Naive thymus-derived CD4-positive, alpha-beta T cell (primary cell): Measurements from ENCODE around the gene DNMT1. TPM values are rescaled to one million over a fixed set of nuclear protein-coding genes. Genes with fewer than 3 reads are reported as not detected.
"Not testable (repeated sequence)": the region's sequence is repeated elsewhere in the genome, so short reads cannot be mapped to it uniquely, and the experiment has no call there.

Experiments
- ATAC-seq: fragments of 150-1000 bp; cut with Tn5 transposase; 2 replicates; pipeline ENCODE4 v1.10.0; 2021; ENCODE audit warnings: mild to moderate bottlenecking, moderate library complexity
- CTCF ChIA-PET: fragments of 350-600 bp; sonication (Branson Sonifier 250); formaldehyde crosslinking; loops from one replicate; lab custom pipeline; 2021; ENCODE audit warnings: antibody characterized with exemption; lab: Charles Lee
- POLR2A ChIA-PET: fragments of 350-600 bp; sonication (Branson Sonifier 250); formaldehyde crosslinking; loops from one replicate; lab custom pipeline; 2021; ENCODE audit warnings: antibody characterized with exemption, inconsistent platforms; lab: Charles Lee
- DNase-seq, 9 donors: peaks; one replicate each; pipeline versions ENCODE4 v3.0.0 to v3.0.0-alpha.2; 2020 to 2022; ENCODE audit warnings: mixed read lengths in 1 of 9
- H3K27ac ChIP-seq: one replicate; pipeline ENCODE4 v1.7.0; 2013; ENCODE audit warnings: mild to moderate bottlenecking, low read depth, low read length, moderate library complexity
- H3K27me3 ChIP-seq, 2 donors: one replicate each; pipeline ENCODE4 v1.7.0; 2013; ENCODE audit warnings: low read length in 2 of 2, mild to moderate bottlenecking in 2 of 2, moderate library complexity in 2 of 2; ENCODE audit not compliant: control insufficient read depth in 2 of 2, insufficient read depth in 2 of 2
- H3K36me3 ChIP-seq, 3 experiments: 1 replicate in 2 of 3; 2 replicates in 1 of 3; pipeline ENCODE4 v1.7.0; 2013; ENCODE audit warnings: low read length in 3 of 3, mild to moderate bottlenecking in 3 of 3, moderate library complexity in 1 of 3; ENCODE audit not compliant: insufficient read depth in 3 of 3, control insufficient read depth in 2 of 3
- H3K4me1 ChIP-seq, 2 donors: one replicate each; pipeline ENCODE4 v1.7.0; 2013; ENCODE audit warnings: low read length in 2 of 2, mild to moderate bottlenecking in 2 of 2, moderate library complexity in 1 of 2; ENCODE audit not compliant: control insufficient read depth in 2 of 2, insufficient read depth in 2 of 2
- H3K4me3 ChIP-seq: 2 replicates; pipeline ENCODE4 v1.7.0; 2013; ENCODE audit warnings: mild to moderate bottlenecking, low read length
- H3K9me3 ChIP-seq, 3 experiments: 1 replicate in 2 of 3; 2 replicates in 1 of 3; pipeline ENCODE4 v1.7.0; 2013; ENCODE audit warnings: low read length in 3 of 3; ENCODE audit not compliant: control insufficient read depth in 2 of 3
- H3K27ac Mint-ChIP-seq, 9 donors: one replicate each; pipeline ENCODE4 v1.8.0; 2020 to 2022; ENCODE audit warnings: mixed read lengths in 9 of 9, mild to moderate bottlenecking in 8 of 9, moderate library complexity in 5 of 9, inconsistent platforms in 2 of 9
- H3K27me3 Mint-ChIP-seq, 5 donors: one replicate each; pipeline ENCODE4 v1.8.0; 2021 to 2022; ENCODE audit warnings: mixed read lengths in 5 of 5, mild to moderate bottlenecking in 1 of 5
- H3K36me3 Mint-ChIP-seq, 5 donors: one replicate each; pipeline ENCODE4 v1.8.0; 2020 to 2022; ENCODE audit warnings: mixed read lengths in 5 of 5, mild to moderate bottlenecking in 3 of 5, inconsistent platforms in 1 of 5
- H3K4me1 Mint-ChIP-seq, 7 donors: one replicate each; pipeline ENCODE4 v1.8.0; 2020 to 2022; ENCODE audit warnings: mixed read lengths in 7 of 7, mild to moderate bottlenecking in 3 of 7, inconsistent platforms in 1 of 7
- H3K4me3 Mint-ChIP-seq, 10 donors: one replicate each; pipeline ENCODE4 v1.8.0; 2020 to 2022; ENCODE audit warnings: mild to moderate bottlenecking in 10 of 10, mixed read lengths in 10 of 10, moderate library complexity in 6 of 10, inconsistent platforms in 2 of 10
- H3K9me3 Mint-ChIP-seq, 11 donors: one replicate each; pipeline ENCODE4 v1.8.0; 2020 to 2022; ENCODE audit warnings: mixed read lengths in 11 of 11, mild to moderate bottlenecking in 4 of 11, inconsistent platforms in 1 of 11, moderate library complexity in 1 of 11
- intact Hi-C, 2 donors: fragments of 100-400 bp; cut with micrococcal nuclease; formaldehyde crosslinking; loops; one replicate each; pipeline ENCODE4 v1.15.1; 2023
- polyA plus RNA-seq, 2 donors: library from polyadenylated mRNA; unstranded; fragments of 300-500 nt; fragmentation: Illumina TruSeq; gene quantifications; one replicate each; pipeline ENCODE4 v1.2.3, GENCODE V29; 2021
- total RNA-seq, 6 experiments: library from RNA in 5 of 6; stranded (reverse) in 5 of 6; gene quantifications; 1 replicate in 5 of 6; 2 replicates in 1 of 6; pipeline ENCODE4 v1.2.3 and lab custom pipeline; 2021 to 2026

DNMT1 gene
- total RNA-seq = 100 to 1,000 TPM; 175 to 334 (median 194) TPM
- 100 to 1,000 TPM; 113 to 153 TPM for polyA plus RNA-seq
- total RNA-seq (lab: John Stamatoyannopoulos, UW) = 217 reads per million, percentile 94 among the genes with 10 or more reads in this experiment

DNA sequence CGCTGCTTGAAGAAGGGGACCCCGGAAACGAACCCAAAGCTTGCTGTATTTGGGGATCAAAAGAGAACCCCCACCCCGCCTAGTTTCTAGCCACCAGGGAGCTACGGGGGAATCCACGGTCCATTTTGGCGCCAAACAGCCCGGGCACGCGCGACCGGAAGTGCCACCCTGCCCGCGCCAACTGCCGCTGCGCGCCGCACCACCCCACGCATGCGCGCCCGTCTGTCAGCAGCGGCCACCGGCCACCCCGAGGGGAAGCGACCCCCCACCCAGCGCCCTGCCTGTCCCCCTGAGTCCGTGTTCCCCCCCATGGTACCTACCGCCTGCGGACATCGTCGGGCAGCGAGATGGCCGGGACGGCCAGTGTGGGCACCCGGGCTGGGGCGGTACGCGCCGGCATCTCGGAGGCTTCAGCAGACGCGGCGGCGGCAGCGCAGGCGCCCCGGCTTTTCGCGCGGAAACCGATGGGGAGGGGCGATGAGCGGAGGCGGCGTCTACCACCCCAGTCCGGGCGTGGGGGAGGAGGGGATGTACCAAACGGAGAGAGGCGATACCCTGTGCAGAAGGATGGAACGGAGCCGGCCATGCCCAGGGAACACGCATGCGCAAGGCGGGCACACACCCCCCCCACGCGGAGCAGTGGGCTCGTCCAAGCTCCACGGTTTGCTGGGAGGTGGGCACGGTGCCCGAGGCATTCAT lies at the start of gene DNMT1:
TSS of gene DNMT1 (minus strand) at position 454 of the 699 bp plus-strand sequence. CDS start at position 400, 54 bp downstream.
- ChIA-PET CTCF (interaction anchor here (0.6 to 0.9 kb wide), 5 partner anchors 27 to 73 kb away, joined by 3 to 8 read pairs (median 4); no protein-coding TSS in a partner anchor), POLR2A (interaction anchor here (0.7 to 1.6 kb wide), 6 partner anchors 52 to 184 kb away, joined by 3 to 6 read pairs (median 4); partner anchors contain the start of genes ICAM5, PPAN and RAVER1)
- DNase-seq (peak; percentile 87 to 98 (median 93)), ATAC-seq (peak; percentile 99)
- no peaks in the 10 kb centered on the region for H3K9me3 ChIP-seq
- Mint-ChIP-seq H3K36me3 (peaks cover 0 to 12% (median 4%) of the 10 kb centered on the region in 5 donors), H3K4me1 (peaks cover 14 to 48% (median 41%) of the 10 kb centered on the region in 7 donors), H3K9me3 (no peaks in the 10 kb centered on the region), H3K27me3 (no peaks in the 10 kb centered on the region), H3K4me3 (peak within 1 kb of the TSS; percentile 87 to 98 (median 95)), H3K27ac (peak within 1 kb of the TSS; percentile 82 to 96 (median 92))
- no peaks in the 10 kb centered on the region for H3K27me3 ChIP-seq
- H3K4me3 ChIP-seq = peak within 1 kb of the TSS; percentile 88
- peaks cover 7 to 20% of the 10 kb centered on the region in 2 donors for H3K4me1 ChIP-seq
- H3K36me3 ChIP-seq = peaks cover 0 to 15% (median 0%) of the 10 kb centered on the region in 3 experiments
- intact Hi-C loops = loop anchor here (1.0 to 5.0 kb wide), 10 partner anchors 36 to 1363 kb away; partner anchors contain the start of genes S1PR2 (in 2 of the 2), CDC37 (in 1 of the 2), EIF3G (in 1 of the 2) and ELOF1 (in 1 of the 2)
- H3K27ac ChIP-seq = peak within 1 kb of the TSS; percentile 81

DNA sequence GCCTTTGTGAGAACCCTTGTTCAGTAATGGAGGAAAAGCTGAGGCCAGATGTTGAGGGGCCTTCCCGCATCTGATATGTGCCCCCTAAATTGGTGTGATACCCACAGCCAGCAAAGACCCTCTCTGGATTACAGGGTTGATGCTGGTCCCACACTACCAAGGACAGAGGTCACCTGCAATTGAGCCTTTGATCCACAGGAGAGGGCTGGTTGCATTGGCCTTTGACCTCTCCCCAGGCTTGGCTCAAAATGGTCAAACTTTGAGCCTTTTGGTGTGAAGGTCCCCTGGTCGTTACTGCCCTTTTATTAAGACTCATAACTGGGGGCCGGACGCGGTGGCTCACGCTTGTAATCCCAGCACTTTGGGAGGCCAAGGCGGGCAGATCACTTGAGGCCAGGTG lies 48.9 kb upstream of the DNMT1 start:
- DNase-seq (no peak), ATAC-seq (no peak)
- H3K4me1 Mint-ChIP-seq = peaks cover 0 to 5% (median 0%) of the 10 kb centered on the region in 7 donors
- Histone ChIP-seq H3K27me3 (no peaks in the 10 kb centered on the region), H3K27ac (no peak overlapping the region), H3K4me1 (no peaks in the 10 kb centered on the region), H3K36me3 (no peaks in the 10 kb centered on the region), H3K9me3 (no peaks in the 10 kb centered on the region), H3K4me3 (no peak overlapping the region)
- CTCF ChIA-PET = no interaction called here
- no peaks in the 10 kb centered on the region for H3K36me3 Mint-ChIP-seq
- POLR2A ChIA-PET = no interaction called here
- no peaks in the 10 kb centered on the region for H3K9me3 Mint-ChIP-seq
- intact Hi-C loops = no loop called here
- H3K27me3 Mint-ChIP-seq = no peaks in the 10 kb centered on the region
- H3K4me3 Mint-ChIP-seq = no peak overlapping the region
- no peak overlapping the region for H3K27ac Mint-ChIP-seq

DNA sequence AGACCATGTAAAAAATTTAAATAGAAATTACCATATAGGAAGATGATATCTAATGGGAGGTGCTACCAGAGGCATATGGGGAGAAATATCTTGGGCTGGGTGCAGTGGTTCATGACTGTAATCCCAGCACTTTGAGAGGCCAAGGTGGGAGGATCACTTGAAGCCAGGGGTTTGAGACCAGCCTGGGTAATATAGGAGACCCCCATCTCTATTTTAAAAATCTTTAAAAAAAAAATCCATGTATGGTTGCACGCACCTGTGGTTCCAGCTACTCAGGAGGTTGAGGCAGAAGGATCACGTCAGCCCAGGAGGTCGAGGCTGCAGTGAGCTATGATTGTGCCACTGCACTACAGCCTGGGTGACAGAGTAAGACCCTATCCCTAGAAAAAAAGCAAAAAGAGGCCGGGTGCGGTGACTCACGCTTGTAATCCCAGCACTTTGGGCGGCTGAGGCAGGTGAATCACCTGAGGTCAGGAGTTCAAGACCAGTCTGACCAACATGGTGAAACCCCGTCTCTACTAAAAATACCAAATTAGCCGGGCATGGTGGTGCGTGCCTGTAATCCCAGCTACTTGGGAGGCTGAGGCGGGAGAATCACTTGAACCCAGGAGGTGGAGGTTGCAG lies 47.2 kb upstream of the DNMT1 start:
- H3K9me3 ChIP-seq, ATAC-seq, H3K27ac Mint-ChIP-seq, H3K27ac ChIP-seq, H3K27me3 Mint-ChIP-seq, H3K36me3 ChIP-seq, H3K4me1 Mint-ChIP-seq, H3K4me1 ChIP-seq, H3K36me3 Mint-ChIP-seq, H3K4me3 Mint-ChIP-seq, H3K4me3 ChIP-seq, DNase-seq, H3K27me3 ChIP-seq, POLR2A ChIA-PET, intact Hi-C loops, H3K9me3 Mint-ChIP-seq: not testable (repeated sequence)
- CTCF ChIA-PET = interaction anchor here (0.6 kb wide), 1 partner anchor 8 kb away, joined by 4 read pairs; no protein-coding TSS in a partner anchor

DNA sequence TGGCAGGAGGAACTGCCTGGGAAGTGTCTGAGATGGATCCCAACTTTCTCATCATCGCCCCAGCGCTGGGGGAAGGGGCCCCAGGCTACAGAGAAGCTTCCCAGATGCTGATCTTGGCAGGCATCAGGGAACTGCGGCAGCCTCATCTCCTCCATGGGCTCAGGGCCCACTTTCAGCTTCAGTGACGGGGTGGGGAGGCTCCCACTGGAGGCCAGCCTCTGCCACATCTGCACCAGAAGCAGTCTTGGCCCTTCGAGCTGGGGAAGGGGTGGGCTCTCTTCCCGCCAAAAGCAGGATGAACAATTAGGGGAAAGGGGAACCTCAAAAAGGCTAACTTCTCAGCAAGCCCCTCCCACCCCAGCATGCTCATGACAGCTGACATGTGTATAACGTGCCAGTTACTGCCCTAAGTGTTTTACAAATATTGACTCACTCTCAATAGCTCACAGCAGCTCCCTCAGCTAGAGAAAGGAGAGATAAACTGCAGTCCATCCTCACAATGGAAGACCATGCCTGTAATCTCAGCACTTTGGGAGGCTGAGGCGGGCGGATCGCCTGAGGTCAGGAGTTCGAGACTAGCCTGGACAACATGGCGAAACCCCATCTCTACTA lies 43.5 kb upstream of the DNMT1 start:
- ATAC-seq = no peak

DNA sequence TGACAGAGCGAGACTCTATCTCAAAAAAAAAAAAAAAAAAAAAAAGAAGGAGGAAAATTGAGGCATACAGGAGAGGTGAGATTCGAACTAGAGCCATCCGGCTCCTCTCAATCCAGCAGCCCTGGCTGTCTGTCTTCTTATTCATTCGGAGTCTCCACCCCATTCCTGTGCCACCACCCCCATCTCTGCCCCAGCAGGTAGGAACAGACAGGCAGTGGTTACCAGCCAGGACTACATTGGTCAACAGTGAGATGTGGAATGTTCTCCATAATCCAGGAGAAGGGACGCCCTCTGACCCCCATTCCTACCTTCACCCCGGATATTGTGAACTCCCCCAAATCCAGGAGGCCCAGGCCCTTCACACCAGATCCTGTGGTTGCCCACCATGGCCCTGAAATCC lies 42.9 kb upstream of the DNMT1 start:
- Histone ChIP-seq H3K9me3 (no peaks in the 10 kb centered on the region), H3K36me3 (no peaks in the 10 kb centered on the region), H3K4me3 (no peak overlapping the region), H3K27me3 (no peaks in the 10 kb centered on the region), H3K4me1 (peaks cover 10 to 14% of the 10 kb centered on the region in 2 donors), H3K27ac (no peak overlapping the region)
- Mint-ChIP-seq H3K4me3 (peak overlapping the region in 2 of 10 donors; percentile 13 to 29), H3K27me3 (no peaks in the 10 kb centered on the region), H3K36me3 (peaks cover 0 to 3% (median 0%) of the 10 kb centered on the region in 5 donors), H3K9me3 (no peaks in the 10 kb centered on the region), H3K4me1 (peaks cover 6 to 27% (median 17%) of the 10 kb centered on the region in 7 donors), H3K27ac (peak overlapping the region in 1 of 9 donors; percentile 34)
- no peak for ATAC-seq
- DNase-seq = no peak
- ChIA-PET CTCF (interaction anchor here (8.0 kb wide), 1 partner anchor 13 kb away, joined by 52 read pairs; the partner anchor contains the start of gene MRPL4), POLR2A (no interaction called here)
- intact Hi-C loops = loop anchor here in 1 of 2 donors (2.0 kb wide), 2 partner anchors 19 to 95 kb away; no protein-coding TSS in a partner anchor

More for the DNA sequence above, 43.5 kb upstream of the DNMT1 start:
- H3K9me3 ChIP-seq = no peaks in the 10 kb centered on the region
- Mint-ChIP-seq H3K27ac (peak overlapping the region in 6 of 9 donors; percentile 4 to 34 (median 25)), H3K27me3 (no peaks in the 10 kb centered on the region), H3K4me1 (peaks cover 6 to 27% (median 17%) of the 10 kb centered on the region in 7 donors), H3K4me3 (peak overlapping the region in 2 of 10 donors; percentile 2 to 29), H3K36me3 (peaks cover 0 to 3% (median 0%) of the 10 kb centered on the region in 5 donors), H3K9me3 (no peaks in the 10 kb centered on the region)
- no peaks in the 10 kb centered on the region for H3K27me3 ChIP-seq
- ChIA-PET POLR2A (interaction anchor here (0.7 kb wide), 1 partner anchor 69 kb away, joined by 4 read pairs; no protein-coding TSS in a partner anchor), CTCF (interaction anchor here (8.0 kb wide), 1 partner anchor 12 kb away, joined by 52 read pairs; the partner anchor contains the start of gene MRPL4)
- peaks cover 10 to 14% of the 10 kb centered on the region in 2 donors for H3K4me1 ChIP-seq
- intact Hi-C loops = no loop called here
- H3K36me3 ChIP-seq = no peaks in the 10 kb centered on the region
- no peak overlapping the region for H3K4me3 ChIP-seq
- H3K27ac ChIP-seq = no peak overlapping the region
- no peak for DNase-seq

DNA sequence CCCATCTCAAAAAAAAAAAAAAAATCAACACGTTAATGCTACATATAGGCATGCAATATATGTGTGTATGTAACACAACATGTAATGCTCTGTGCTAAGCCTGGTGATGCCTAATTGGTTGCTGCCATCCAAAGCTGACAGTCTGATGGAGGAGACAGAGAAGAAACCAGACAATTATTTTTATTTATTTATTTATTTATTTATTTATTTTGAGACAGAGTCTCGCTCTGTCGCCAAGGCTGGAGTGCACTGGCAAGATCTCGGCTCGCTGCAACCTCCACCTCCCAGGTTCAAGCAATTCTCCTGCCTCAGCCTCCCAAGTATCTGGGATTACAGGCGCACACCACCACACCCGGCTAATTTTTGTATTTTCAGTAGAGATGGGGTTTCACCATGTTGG lies 40.7 kb upstream of the DNMT1 start:
- H3K4me3 ChIP-seq, DNase-seq, H3K36me3 Mint-ChIP-seq, ATAC-seq, H3K27me3 ChIP-seq, H3K27me3 Mint-ChIP-seq, H3K9me3 ChIP-seq, H3K9me3 Mint-ChIP-seq, H3K36me3 ChIP-seq, intact Hi-C loops: not testable (repeated sequence)
- peak overlapping the region; percentile 86 to 99 (median 96) for H3K27ac Mint-ChIP-seq
- POLR2A ChIA-PET = interaction anchor here (0.7 to 1.7 kb wide), 9 partner anchors 9 to 129 kb away, joined by 3 to 9 read pairs (median 3); partner anchors contain the start of genes MRPL4 and PPAN
- H3K27ac ChIP-seq = peak overlapping the region; percentile 78
- peaks cover 6 to 35% (median 21%) of the 10 kb centered on the region in 7 donors for H3K4me1 Mint-ChIP-seq
- H3K4me3 Mint-ChIP-seq = peak overlapping the region in 8 of 10 donors; percentile 25 to 92 (median 86)
- CTCF ChIA-PET = interaction anchor here (0.6 to 8.0 kb wide), 3 partner anchors 15 to 92 kb away, joined by 3 to 52 read pairs (median 3); partner anchors contain the start of gene MRPL4
- peaks cover 10 to 14% of the 10 kb centered on the region in 2 donors for H3K4me1 ChIP-seq
